ENCODE data around the gene ETV2. TPM values are rescaled to one million over a fixed set of nuclear protein-coding genes. Genes with fewer than 3 reads are reported as not detected.
"Not testable (repeated sequence)": the region's sequence is repeated elsewhere in the genome, so short reads cannot be mapped to it uniquely, and the experiment has no call there.

The ETV2 gene
- total RNA-seq, 6 donors from 2014 or later: 0.83 to 8.0 (median 1.8) TPM; not detected in 2

DNA sequence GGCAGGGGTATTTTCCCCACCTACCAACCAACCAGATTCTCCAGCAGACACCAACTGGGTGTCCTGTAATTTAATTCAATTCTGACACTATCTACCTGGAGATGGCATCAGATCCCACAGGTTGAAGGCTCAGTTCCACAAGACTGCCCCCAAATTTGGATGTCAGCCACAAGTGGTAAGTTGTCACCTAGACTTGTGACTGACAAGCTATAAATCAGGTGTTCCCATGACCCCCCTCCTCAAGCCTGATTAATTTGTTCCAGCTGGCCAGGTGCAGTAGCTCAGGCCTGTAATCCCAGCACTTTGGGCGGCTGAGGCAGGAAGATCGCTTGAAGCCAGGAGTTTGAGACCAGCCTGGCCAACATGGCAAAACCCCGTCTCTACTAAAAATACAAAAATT, 39.6 kb upstream of the ETV2 start:
- no peaks in the 10 kb centered on the region for H3K4me1 ChIP-seq
- WGBS, 2 donors: 89 to 100% methylated on average over 3 of the region's 3 CpGs
- DNase-seq: no peak
- H3K9me3 ChIP-seq: peaks cover 0 to 1% (median 0%) of the 10 kb centered on the region in 4 donors
- no peaks in the 10 kb centered on the region for H3K36me3 ChIP-seq
- no peaks in the 10 kb centered on the region for H3K27me3 ChIP-seq
- TF ChIP-seq, protein P1, sequence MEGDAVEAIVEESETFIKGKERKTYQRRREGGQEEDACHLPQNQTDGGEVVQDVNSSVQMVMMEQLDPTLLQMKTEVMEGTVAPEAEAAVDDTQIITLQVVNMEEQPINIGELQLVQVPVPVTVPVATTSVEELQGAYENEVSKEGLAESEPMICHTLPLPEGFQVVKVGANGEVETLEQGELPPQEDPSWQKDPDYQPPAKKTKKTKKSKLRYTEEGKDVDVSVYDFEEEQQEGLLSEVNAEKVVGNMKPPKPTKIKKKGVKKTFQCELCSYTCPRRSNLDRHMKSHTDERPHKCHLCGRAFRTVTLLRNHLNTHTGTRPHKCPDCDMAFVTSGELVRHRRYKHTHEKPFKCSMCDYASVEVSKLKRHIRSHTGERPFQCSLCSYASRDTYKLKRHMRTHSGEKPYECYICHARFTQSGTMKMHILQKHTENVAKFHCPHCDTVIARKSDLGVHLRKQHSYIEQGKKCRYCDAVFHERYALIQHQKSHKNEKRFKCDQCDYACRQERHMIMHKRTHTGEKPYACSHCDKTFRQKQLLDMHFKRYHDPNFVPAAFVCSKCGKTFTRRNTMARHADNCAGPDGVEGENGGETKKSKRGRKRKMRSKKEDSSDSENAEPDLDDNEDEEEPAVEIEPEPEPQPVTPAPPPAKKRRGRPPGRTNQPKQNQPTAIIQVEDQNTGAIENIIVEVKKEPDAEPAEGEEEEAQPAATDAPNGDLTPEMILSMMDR (IDR thresholded peaks at IDR 0.05): no peak
- TF ChIP-seq POLR2AphosphoS5 (IDR thresholded peaks at IDR 0.05) (no peak), EP300 (IDR thresholded peaks at IDR 0.05) (no peak), POLR2A (IDR thresholded peaks at IDR 0.05) (no peak)
- H3K4me3 ChIP-seq: no peak overlapping the region
- ATAC-seq (ENCODE audit: low FRiP score in 2 of 2): no peak
- no peak overlapping the region for H3K27ac ChIP-seq

DNA sequence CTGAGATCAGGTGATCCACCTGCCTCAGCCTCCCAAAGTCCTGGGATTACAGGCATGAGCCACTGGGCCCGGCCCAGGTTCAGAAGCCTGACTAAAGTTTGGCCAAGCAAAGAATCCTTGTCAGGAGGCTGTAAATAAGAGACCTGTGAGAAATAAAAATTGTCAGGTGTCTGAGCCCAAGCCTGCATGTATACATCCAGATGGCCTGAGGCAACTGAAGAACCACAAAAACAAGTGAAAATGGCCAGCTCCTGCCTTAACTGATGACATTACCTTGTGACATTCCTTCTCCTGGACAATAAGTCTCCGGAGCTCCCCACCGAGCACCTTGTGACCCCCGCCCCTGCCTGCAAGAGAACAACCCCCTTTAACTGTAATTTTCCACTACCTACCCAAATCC, 37.1 kb upstream of the ETV2 start:
- not testable (repeated sequence) for H3K4me1 ChIP-seq; H3K27ac ChIP-seq; H3K27me3 ChIP-seq; H3K36me3 ChIP-seq; H3K9me3 ChIP-seq; ATAC-seq (ENCODE audit: low FRiP score in 2 of 2); DNase-seq; H3K4me3 ChIP-seq
- WGBS, 2 donors: 85 to 90% methylated on average over 4 of the region's 4 CpGs

DNA sequence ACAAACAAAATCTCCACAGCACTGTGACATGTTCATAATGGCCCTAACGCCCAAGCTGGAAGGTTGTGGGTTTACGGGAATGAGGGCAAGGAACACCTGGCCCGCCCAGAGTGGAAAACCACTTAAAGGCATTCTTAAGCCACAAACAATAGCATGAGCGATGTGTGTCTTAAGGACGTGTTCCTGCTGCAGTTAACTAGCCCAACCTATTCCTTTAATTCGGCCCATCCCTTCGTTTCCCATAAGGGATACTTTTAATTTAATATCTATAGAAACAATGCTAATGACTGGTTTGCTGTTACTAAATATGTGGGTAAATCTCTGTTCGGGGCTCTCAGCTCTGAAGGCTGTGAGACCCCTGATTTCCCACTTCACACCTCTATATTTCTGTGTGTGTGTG, 34.4 kb upstream of the ETV2 start:
- DNase-seq; H3K9me3 ChIP-seq; H3K27ac ChIP-seq; H3K4me3 ChIP-seq; H3K27me3 ChIP-seq; ATAC-seq (ENCODE audit: low FRiP score in 2 of 2); H3K36me3 ChIP-seq; H3K4me1 ChIP-seq: not testable (repeated sequence)
- WGBS, 2 donors: 90% methylated on average over 8 of the region's 8 CpGs

DNA sequence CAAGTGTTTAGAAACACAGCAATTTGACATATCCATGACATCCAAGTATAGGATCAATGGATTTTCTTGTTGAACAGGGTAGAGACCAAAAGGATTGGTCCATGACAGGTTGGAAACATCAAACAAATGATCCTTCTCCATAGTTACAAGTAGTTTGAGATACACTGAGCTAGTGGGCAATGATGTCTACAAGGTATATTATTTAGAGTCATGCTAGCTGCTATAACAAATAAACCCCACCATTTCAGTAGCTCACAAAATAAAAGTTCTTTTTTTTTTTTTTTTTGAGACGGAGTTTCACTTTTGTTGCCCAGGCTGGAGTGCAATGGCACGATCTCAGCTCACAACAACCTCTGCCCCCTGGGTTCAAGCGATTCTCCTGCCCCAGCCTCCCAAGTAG, 33.9 kb upstream of the ETV2 start:
- H3K9me3 ChIP-seq: peaks cover 0 to 7% (median 3%) of the 10 kb centered on the region in 4 donors
- H3K4me3 ChIP-seq: no peak overlapping the region
- 74 to 79% methylated on average over 3 of the region's 3 CpGs for WGBS, 2 donors
- H3K36me3 ChIP-seq: no peaks in the 10 kb centered on the region
- DNase-seq: no peak
- TF ChIP-seq, protein P1 (IDR thresholded peaks at IDR 0.05): no peak
- TF ChIP-seq POLR2AphosphoS5 (IDR thresholded peaks at IDR 0.05): no peak
- TF ChIP-seq POLR2A (IDR thresholded peaks at IDR 0.05): no peak
- no peak for TF ChIP-seq EP300 (IDR thresholded peaks at IDR 0.05)
- ATAC-seq (ENCODE audit: low FRiP score in 2 of 2): no peak
- H3K27me3 ChIP-seq: no peaks in the 10 kb centered on the region
- peaks cover 0 to 8% (median 6%) of the 10 kb centered on the region in 4 donors for H3K4me1 ChIP-seq
- no peak overlapping the region for H3K27ac ChIP-seq

DNA sequence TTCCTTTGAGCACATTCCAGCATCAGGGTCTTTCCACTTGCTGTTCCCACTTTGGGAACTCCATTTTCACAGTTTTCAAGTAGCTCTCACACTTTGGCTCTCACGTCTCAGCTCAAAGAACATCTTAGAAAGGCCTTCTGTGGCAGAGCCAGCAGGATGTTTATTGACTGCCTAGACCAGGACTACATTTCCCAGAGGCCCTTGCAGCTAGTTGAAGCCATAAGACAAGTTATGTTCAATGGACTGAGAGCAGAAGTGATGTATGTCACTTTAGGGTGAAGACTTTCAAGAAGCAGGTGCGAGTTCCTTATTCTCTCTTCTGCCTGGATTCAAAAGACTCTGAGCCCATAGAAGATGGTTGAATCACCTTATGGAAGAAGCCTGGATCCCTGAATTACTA, 33.3 kb upstream of the ETV2 start:
- DNase-seq (no peak), ATAC-seq (ENCODE audit: low FRiP score in 2 of 2) (no peak)
- no peaks in the 10 kb centered on the region for H3K27me3 ChIP-seq
- H3K9me3 ChIP-seq: peaks cover 0 to 7% (median 3%) of the 10 kb centered on the region in 4 donors
- no peak overlapping the region for H3K4me3 ChIP-seq
- no peaks in the 10 kb centered on the region for H3K36me3 ChIP-seq
- TF ChIP-seq POLR2A (IDR thresholded peaks at IDR 0.05) (no peak), POLR2AphosphoS5 (IDR thresholded peaks at IDR 0.05) (no peak)
- WGBS, 2 donors: 77 to 82% methylated on average over 2 of the region's 2 CpGs
- peaks cover 5 to 13% (median 10%) of the 10 kb centered on the region in 4 donors for H3K4me1 ChIP-seq
- no peak overlapping the region for H3K27ac ChIP-seq

DNA sequence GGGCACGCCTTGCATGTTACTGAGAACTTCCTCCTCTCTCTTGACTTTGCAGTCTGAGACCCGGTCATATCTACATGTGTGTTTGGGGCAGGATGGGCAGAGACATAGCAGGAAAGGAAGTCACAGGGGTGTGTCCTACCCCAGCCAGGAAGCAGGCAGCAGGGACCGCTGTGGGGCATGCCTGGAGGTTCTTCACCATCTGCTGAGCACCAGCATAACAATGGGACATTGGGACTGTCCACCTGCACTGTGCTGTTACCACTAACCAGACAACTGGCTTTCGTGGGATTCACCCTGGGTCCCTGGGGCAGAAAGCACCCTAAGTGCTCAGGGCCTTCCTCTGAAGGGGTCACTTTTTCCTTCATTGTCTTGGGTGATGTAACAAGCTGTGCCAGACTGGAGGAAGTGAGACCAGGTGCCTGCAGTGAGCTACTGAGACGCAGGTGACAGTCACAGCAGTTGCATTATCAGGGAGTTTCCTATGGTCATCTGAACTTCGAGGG, 31.6 kb upstream of the ETV2 start:
- peaks cover 6 to 16% (median 12%) of the 10 kb centered on the region in 4 donors for H3K4me1 ChIP-seq
- ATAC-seq (ENCODE audit: low FRiP score in 2 of 2): no peak
- H3K36me3 ChIP-seq: no peaks in the 10 kb centered on the region
- no peak overlapping the region for H3K27ac ChIP-seq
- 46 to 58% methylated on average over 4 to 6 of the region's 6 CpGs for WGBS, 2 donors
- TF ChIP-seq, protein P1 (IDR thresholded peaks at IDR 0.05): no peak
- no peak for TF ChIP-seq EP300 (IDR thresholded peaks at IDR 0.05)
- TF ChIP-seq POLR2A (IDR thresholded peaks at IDR 0.05): no peak
- TF ChIP-seq POLR2AphosphoS5 (IDR thresholded peaks at IDR 0.05): no peak
- peaks cover 0 to 7% (median 3%) of the 10 kb centered on the region in 4 donors for H3K9me3 ChIP-seq
- no peak overlapping the region for H3K4me3 ChIP-seq
- H3K27me3 ChIP-seq: no peaks in the 10 kb centered on the region
- DNase-seq: no peak

Data from upper lobe of left lung (tissue), 6 donors.